ENCODE measurements around the gene TAB3. TPM values are rescaled to one million over a fixed set of nuclear protein-coding genes. Genes with fewer than 3 reads are reported as not detected.

The TAB3 gene
- total RNA-seq, 4 donors from 2014 or later: 21.2 to 51.2 (median 39.2) TPM

DNA sequence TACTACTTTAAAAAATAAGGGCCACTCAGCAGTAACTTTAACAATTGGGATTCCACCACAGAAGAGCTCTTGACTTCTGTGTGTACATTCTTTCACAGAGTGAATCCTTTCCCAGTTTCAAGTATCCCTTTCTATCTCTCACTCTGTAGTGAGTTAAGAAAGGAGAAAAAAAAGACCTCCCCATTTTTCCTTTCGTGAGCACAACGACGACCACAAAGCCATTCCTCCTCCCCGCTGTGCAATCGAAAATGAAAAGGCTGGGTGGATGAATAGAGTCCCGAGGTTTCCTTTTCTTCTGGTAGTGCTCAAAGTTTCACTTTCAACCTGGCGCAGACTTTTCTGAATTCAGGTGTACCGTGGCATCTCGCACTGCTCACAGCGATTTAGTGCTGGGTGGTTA, 58.0 kb downstream of the TAB3 start:
- no peak overlapping the region for H3K27ac ChIP-seq
- intact Hi-C loops (cut with DNase I; ENCODE audit: low total_unique reads): no loop called here

DNA sequence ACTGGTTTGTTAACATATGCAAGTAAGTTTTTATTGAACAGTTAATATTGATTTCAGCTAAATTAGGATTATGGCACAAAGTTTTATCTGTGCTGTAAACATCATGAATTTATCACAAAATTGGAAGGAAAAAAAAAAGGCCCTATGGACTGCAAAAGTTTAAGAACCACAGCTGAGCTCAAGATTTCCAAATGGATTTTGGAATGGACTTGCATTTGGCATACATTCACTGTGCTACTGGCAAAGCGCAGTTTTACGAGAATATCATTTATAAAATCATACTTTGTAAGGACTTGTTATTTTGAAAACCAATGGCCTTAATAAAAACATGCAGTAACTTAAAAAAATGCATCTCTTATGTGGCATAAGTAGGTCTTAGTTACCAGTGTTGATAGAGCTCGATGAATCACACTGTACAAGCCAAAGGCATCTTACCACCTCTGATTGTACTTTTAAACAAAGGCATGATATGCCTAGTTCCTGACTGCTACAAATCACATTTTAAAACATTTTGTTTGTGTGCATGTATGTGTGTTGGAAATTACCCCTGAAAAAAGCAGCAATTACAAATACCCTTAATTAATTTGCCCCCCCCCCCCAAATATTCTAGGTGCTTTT, 58.6 kb downstream of the TAB3 start:
- intact Hi-C loops (cut with DNase I; ENCODE audit: low total_unique reads): no loop called here
- TF ChIP-seq POLR2A (IDR thresholded peaks at IDR 0.05): no peak
- TF ChIP-seq, protein P1, sequence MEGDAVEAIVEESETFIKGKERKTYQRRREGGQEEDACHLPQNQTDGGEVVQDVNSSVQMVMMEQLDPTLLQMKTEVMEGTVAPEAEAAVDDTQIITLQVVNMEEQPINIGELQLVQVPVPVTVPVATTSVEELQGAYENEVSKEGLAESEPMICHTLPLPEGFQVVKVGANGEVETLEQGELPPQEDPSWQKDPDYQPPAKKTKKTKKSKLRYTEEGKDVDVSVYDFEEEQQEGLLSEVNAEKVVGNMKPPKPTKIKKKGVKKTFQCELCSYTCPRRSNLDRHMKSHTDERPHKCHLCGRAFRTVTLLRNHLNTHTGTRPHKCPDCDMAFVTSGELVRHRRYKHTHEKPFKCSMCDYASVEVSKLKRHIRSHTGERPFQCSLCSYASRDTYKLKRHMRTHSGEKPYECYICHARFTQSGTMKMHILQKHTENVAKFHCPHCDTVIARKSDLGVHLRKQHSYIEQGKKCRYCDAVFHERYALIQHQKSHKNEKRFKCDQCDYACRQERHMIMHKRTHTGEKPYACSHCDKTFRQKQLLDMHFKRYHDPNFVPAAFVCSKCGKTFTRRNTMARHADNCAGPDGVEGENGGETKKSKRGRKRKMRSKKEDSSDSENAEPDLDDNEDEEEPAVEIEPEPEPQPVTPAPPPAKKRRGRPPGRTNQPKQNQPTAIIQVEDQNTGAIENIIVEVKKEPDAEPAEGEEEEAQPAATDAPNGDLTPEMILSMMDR (IDR thresholded peaks at IDR 0.05): no peak

More for the DNA sequence above, 58.0 kb downstream of the TAB3 start:
- H3K4me3 ChIP-seq: no peak overlapping the region
- DNase-seq: no peak
- H3K4me1 ChIP-seq: no peaks in the 10 kb centered on the region
- H3K27me3 ChIP-seq: no peaks in the 10 kb centered on the region
- TF ChIP-seq POLR2A (IDR thresholded peaks at IDR 0.05): no peak
- TF ChIP-seq, protein P1 (IDR thresholded peaks at IDR 0.05): no peak
- no peaks in the 10 kb centered on the region for H3K9me3 ChIP-seq
- no peaks in the 10 kb centered on the region for H3K36me3 ChIP-seq

DNA sequence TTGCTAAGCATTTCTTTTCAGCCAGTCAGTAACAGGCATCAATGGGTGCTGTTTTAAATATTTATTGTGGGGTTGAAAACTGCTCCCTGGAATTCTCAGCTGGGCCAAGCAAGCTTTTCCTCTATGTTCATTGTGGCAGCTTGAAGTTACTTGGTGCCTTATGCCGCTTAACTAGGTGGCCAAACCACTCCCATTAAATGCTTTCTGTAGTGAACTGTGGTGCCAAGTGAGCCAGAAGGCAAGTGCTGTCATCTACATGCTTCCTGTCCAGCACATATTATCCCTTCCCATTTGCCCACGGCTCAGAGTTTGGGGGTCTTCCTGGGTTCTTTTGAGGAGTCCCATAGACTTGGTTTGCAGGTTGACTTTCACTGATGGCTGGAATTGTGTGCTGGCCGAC, 64.8 kb downstream of the TAB3 start:
- no peaks in the 10 kb centered on the region for H3K36me3 ChIP-seq
- H3K4me3 ChIP-seq: no peak overlapping the region
- H3K4me1 ChIP-seq: no peaks in the 10 kb centered on the region
- no peak for DNase-seq
- TF ChIP-seq, protein P1 (IDR thresholded peaks at IDR 0.05): no peak
- TF ChIP-seq POLR2A (IDR thresholded peaks at IDR 0.05): no peak
- no peak overlapping the region for H3K27ac ChIP-seq
- H3K27me3 ChIP-seq: no peaks in the 10 kb centered on the region
- H3K9me3 ChIP-seq: no peaks in the 10 kb centered on the region
- intact Hi-C loops (cut with DNase I; ENCODE audit: low total_unique reads): no loop called here

More for the DNA sequence above, 58.6 kb downstream of the TAB3 start:
- no peak overlapping the region for H3K4me3 ChIP-seq
- no peak overlapping the region for H3K27ac ChIP-seq
- H3K36me3 ChIP-seq: no peaks in the 10 kb centered on the region
- H3K9me3 ChIP-seq: no peaks in the 10 kb centered on the region
- no peaks in the 10 kb centered on the region for H3K4me1 ChIP-seq
- no peak for DNase-seq
- no peaks in the 10 kb centered on the region for H3K27me3 ChIP-seq

DNA sequence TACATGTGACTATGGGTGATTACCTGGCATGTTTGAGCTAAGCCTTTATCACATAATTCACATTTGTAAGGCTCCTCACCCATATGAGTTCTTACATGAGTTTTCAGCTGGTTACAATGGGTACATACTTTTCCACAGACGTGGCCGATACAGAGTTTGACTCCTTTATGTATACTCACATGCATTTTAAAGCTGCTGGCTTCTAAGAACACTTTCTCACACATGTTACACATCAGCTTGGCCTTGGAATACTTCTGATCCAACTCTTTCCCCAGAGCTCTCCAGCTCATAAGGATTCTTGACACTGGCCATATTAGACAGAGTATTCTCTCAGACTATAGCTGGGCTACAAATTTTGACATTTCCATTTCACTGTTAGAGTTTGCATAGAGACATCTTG, 66.3 kb downstream of the TAB3 start:
- no peaks in the 10 kb centered on the region for H3K27me3 ChIP-seq
- H3K36me3 ChIP-seq: no peaks in the 10 kb centered on the region
- no peak overlapping the region for H3K4me3 ChIP-seq
- H3K4me1 ChIP-seq: no peaks in the 10 kb centered on the region
- no peak for TF ChIP-seq POLR2A (IDR thresholded peaks at IDR 0.05)
- TF ChIP-seq, protein P1 (IDR thresholded peaks at IDR 0.05): no peak
- no peaks in the 10 kb centered on the region for H3K9me3 ChIP-seq
- DNase-seq: no peak
- intact Hi-C loops (cut with DNase I; ENCODE audit: low total_unique reads): no loop called here
- no peak overlapping the region for H3K27ac ChIP-seq

DNA sequence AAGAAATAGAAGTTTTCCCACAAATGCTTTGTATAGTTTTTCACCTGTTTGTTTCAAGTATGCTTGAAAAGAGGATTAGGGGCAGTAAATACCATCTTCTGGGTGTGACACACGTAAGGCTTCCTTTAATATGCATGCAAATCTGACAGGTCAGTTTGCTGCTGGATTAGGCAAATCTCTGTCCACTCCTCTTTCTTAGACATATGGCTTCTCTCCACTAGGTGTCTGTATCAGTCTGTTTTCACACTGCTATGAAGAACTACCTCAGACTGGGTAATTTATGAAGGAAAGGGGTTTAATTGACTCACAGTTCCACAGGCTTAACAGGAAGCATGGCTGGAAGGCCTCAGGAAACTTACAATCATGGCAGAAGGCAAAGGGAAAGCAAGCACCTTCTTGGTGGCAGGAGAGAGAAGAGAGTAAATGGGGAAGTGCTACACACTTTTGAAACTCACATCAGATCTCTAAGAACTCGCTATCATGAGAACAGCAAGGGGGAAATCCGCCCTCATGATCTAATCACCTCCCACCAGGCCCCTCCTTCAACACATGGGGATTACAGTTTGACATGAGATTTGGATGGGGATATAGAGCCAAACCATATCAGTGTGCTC, 66.9 kb downstream of the TAB3 start:
- Histone ChIP-seq H3K4me3 (no peak overlapping the region), H3K9me3 (no peaks in the 10 kb centered on the region), H3K27ac (no peak overlapping the region), H3K27me3 (no peaks in the 10 kb centered on the region), H3K4me1 (no peaks in the 10 kb centered on the region), H3K36me3 (no peaks in the 10 kb centered on the region)
- no peak for DNase-seq
- intact Hi-C loops (cut with DNase I; ENCODE audit: low total_unique reads): no loop called here
- no peak for TF ChIP-seq POLR2A (IDR thresholded peaks at IDR 0.05)
- TF ChIP-seq, protein P1 (IDR thresholded peaks at IDR 0.05): no peak
